ENCODE data around the gene MAML1.

- no peak for TF ChIP-seq POLR2AphosphoS5 (IDR thresholded peaks at IDR 0.05)
- TF ChIP-seq CTCF (IDR thresholded peaks at IDR 0.05): no peak
- no peak for TF ChIP-seq POLR2A (IDR thresholded peaks at IDR 0.05)
Measured at GRCh38 chr5:179777456-179777855, 44.8 kb downstream of the MAML1 start.
